Measurements from ENCODE around the gene PARP3. TPM values are rescaled to one million over a fixed set of nuclear protein-coding genes. Genes with fewer than 3 reads are reported as not detected.
"Not testable (repeated sequence)": the region's sequence is repeated elsewhere in the genome, so short reads cannot be mapped to it uniquely, and the experiment has no call there.

The PARP3 gene
- total RNA-seq, 4 donors from 2014 or later = 8.1 to 21.8 (median 14.0) TPM

DNA sequence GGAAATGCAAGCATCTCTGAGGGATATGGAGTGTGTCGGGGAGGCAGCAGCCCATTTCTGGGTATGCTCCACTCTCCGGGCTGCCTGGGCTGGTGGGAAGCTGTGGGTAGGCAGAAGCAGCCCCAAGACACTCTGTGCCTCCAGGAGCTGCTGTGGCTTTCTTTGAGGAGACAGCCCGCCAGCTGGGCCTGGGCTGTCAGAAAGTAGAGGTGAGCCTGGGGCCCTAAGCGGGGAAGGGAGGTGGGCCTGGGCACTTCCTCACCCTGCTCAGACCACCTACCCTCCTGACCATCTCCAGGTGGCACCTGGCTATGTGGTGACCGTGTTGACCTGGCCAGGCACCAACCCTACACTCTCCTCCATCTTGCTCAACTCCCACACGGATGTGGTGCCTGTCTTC lies 42.9 kb downstream of the PARP3 start:
- H3K27me3 ChIP-seq = no peaks in the 10 kb centered on the region
- H3K9me3 ChIP-seq = no peaks in the 10 kb centered on the region
- WGBS = 68% methylated on average over 5 of the region's 6 CpGs
- no peak for DNase-seq (ENCODE audit: low spot score in 2 of 2)
- H3K4me3 ChIP-seq = no peak overlapping the region
- H3K36me3 ChIP-seq = peaks cover 5% of the 10 kb centered on the region
- H3K27ac ChIP-seq = no peak overlapping the region
- TF ChIP-seq POLR2A (IDR thresholded peaks at IDR 0.05) (no peak), CTCF (IDR thresholded peaks at IDR 0.05) (no peak), POLR2AphosphoS5 (IDR thresholded peaks at IDR 0.05) (no peak), EP300 (IDR thresholded peaks at IDR 0.05) (no peak)
- peaks cover 31% of the 10 kb centered on the region for H3K4me1 ChIP-seq

DNA sequence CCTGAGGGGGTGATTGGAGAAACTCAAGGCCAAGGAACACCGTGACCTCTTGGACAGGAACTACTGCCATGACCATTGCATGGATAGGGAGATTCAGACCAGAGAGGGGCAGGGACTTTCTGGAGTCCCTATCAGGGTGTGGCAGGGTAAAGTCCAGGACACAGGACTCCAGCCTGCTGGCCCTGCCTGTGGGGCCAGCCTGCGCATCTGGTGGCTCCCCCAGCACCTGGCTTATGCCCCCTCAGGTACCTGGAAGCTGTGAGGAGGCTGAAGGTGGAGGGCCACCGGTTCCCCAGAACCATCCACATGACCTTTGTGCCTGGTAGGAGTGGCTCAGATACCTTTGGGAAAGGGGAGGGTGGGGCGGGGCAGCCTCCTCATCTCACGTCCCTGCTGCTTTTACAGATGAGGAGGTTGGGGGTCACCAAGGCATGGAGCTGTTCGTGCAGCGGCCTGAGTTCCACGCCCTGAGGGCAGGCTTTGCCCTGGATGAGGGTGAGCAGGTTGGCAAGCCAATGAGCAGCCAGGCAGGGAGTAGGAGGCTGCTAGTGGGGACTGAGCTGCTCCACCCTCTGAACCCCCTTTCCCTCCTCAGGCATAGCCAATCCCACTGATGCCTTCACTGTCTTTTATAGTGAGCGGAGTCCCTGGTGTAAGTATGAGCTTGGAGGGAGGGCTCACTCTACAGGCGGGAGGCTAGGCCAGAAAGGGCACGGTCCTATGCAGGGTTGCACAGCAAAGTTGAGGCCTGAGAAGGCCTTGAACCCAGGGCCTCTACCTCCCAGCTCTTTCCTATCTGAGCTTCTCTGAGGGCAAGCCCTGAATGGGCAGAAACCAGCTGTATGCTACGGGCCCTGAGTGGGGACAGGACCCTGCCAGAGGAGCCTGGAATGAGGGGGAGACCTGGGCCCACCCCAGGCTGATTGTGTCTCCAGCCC lies 44.1 kb downstream of the PARP3 start:
- 70% methylated on average over 8 of the region's 12 CpGs for WGBS
- H3K4me3 ChIP-seq = no peak overlapping the region
- H3K36me3 ChIP-seq = peaks cover 3% of the 10 kb centered on the region
- TF ChIP-seq POLR2A (IDR thresholded peaks at IDR 0.05) (no peak), EP300 (IDR thresholded peaks at IDR 0.05) (no peak), CTCF (IDR thresholded peaks at IDR 0.05) (no peak), POLR2AphosphoS5 (IDR thresholded peaks at IDR 0.05) (no peak)
- no peak for DNase-seq (ENCODE audit: low spot score in 2 of 2)
- H3K27me3 ChIP-seq = no peaks in the 10 kb centered on the region
- peaks cover 33% of the 10 kb centered on the region for H3K4me1 ChIP-seq
- no peaks in the 10 kb centered on the region for H3K9me3 ChIP-seq
- no peak overlapping the region for H3K27ac ChIP-seq

DNA sequence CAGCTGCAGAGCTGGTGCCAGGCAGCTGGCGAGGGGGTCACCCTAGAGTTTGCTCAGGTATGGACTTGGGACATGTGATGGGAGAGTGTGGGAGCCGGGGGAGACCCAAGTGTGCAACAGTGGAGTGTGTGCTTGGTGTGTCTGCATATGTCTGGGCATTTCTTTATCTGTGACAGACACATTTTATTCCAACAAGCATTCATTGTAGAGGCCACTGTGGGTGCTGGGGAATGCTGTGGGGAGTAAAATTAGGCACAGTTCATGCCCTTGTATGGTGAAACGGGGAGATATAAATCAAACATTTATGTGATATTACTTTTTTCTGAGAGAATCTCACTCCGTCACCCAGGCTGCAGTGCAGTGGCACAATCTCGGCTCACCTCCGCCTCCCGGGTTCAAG lies 45.4 kb downstream of the PARP3 start:
- H3K4me1 ChIP-seq = peaks cover 20% of the 10 kb centered on the region
- no peaks in the 10 kb centered on the region for H3K9me3 ChIP-seq
- WGBS = 91% methylated on average over 6 of the region's 7 CpGs
- no peak overlapping the region for H3K4me3 ChIP-seq
- no peak overlapping the region for H3K27ac ChIP-seq
- peaks cover 15% of the 10 kb centered on the region for H3K36me3 ChIP-seq
- TF ChIP-seq EP300 (IDR thresholded peaks at IDR 0.05) (no peak), POLR2A (IDR thresholded peaks at IDR 0.05) (no peak), CTCF (IDR thresholded peaks at IDR 0.05) (no peak), POLR2AphosphoS5 (IDR thresholded peaks at IDR 0.05) (no peak)
- H3K27me3 ChIP-seq = no peaks in the 10 kb centered on the region
- no peak for DNase-seq (ENCODE audit: low spot score in 2 of 2)

GRCh38 chr3:51988286-51989146 lies 46.4 kb downstream of the PARP3 start:
- no peak overlapping the region for H3K27ac ChIP-seq
- no peaks in the 10 kb centered on the region for H3K27me3 ChIP-seq
- WGBS = 75% methylated on average over 14 of the region's 15 CpGs
- peaks cover 14% of the 10 kb centered on the region for H3K4me1 ChIP-seq
- no peak overlapping the region for H3K4me3 ChIP-seq
- no peak for DNase-seq (ENCODE audit: low spot score in 2 of 2)
- H3K36me3 ChIP-seq = peaks cover 24% of the 10 kb centered on the region
- no peaks in the 10 kb centered on the region for H3K9me3 ChIP-seq
- TF ChIP-seq EP300 (IDR thresholded peaks at IDR 0.05) = no peak
- TF ChIP-seq CTCF (IDR thresholded peaks at IDR 0.05) = no peak
- TF ChIP-seq POLR2A (IDR thresholded peaks at IDR 0.05) = no peak
- no peak for TF ChIP-seq POLR2AphosphoS5 (IDR thresholded peaks at IDR 0.05)

GRCh38 chr3:51990501-51990971 lies 48.4 kb downstream of the PARP3 start:
- H3K27ac ChIP-seq; DNase-seq (ENCODE audit: low spot score in 2 of 2); H3K4me3 ChIP-seq; H3K27me3 ChIP-seq; H3K9me3 ChIP-seq: not testable (repeated sequence)
- Histone ChIP-seq H3K4me1 (peaks cover 23% of the 10 kb centered on the region), H3K36me3 (peaks cover 38% of the 10 kb centered on the region)
- WGBS = 92% methylated on average over 7 of the region's 38 CpGs

Measured in suprapubic skin (tissue), 4 donors.